Measurements from ENCODE around the gene MACROD2.

MACROD2 gene

DNA sequence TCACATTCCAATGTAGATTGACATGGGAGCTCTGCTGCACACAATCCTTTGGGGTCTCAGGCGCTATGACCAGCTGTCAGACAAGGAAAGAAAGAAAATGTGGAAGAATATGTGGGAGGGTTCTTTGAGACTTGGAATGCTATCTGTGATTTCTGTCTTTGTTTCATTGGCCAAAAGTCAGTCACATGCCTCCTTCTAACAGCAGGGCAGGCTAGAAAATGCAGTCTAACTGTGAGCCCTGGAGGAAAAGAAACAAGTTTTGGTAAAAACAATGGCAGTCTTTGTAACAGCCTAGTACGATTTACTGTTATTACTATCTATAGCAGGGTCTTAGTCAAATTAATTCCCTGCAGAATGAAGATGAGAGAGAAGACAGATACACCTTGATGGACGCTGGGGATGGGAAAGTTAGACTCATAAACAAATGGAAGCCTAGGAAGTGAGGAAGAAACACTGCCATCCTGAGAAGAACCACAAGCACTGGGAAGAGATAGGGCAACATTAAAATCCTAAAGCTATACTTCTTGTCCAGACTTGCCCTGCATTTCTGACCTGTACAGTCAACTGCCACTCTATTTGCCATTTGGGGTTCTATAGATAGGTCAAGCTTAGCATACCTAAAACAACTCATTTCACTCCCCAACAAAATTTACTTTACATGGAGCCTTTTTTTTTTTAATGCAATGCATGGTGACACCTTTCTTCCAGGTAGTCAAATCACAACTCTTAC is 1744.9 kb downstream of the MACROD2 start:
- H3K4me3 ChIP-seq (ENCODE audit: low read depth, low read length) = no peak overlapping the region
- TF ChIP-seq, protein P1, sequence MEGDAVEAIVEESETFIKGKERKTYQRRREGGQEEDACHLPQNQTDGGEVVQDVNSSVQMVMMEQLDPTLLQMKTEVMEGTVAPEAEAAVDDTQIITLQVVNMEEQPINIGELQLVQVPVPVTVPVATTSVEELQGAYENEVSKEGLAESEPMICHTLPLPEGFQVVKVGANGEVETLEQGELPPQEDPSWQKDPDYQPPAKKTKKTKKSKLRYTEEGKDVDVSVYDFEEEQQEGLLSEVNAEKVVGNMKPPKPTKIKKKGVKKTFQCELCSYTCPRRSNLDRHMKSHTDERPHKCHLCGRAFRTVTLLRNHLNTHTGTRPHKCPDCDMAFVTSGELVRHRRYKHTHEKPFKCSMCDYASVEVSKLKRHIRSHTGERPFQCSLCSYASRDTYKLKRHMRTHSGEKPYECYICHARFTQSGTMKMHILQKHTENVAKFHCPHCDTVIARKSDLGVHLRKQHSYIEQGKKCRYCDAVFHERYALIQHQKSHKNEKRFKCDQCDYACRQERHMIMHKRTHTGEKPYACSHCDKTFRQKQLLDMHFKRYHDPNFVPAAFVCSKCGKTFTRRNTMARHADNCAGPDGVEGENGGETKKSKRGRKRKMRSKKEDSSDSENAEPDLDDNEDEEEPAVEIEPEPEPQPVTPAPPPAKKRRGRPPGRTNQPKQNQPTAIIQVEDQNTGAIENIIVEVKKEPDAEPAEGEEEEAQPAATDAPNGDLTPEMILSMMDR (IDR thresholded peaks at IDR 0.05; ENCODE audit: insufficient read depth, low read depth, low read length, missing control alignments) = no peak

DNA sequence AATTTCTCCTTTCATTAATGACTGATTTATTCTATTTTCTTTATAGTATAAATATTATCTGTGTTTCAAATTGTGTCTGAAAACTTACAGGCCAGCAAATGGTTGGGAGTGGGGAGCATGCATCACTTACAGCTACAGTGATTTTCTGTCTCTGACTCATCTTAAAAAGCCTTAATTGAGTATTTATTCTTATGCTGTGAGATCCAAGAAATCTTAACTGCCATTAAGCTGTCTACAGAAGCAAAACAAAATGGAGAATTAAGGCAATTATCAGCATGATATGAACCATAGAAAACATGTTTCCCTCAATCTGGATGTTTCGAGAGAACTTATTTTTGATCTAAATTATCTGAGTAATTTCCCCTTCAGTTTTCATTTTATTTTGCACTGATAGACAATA is 1746.8 kb downstream of the MACROD2 start:
- TF ChIP-seq, protein P1 (IDR thresholded peaks at IDR 0.05; ENCODE audit: insufficient read depth, low read depth, low read length, missing control alignments) = no peak
- H3K4me3 ChIP-seq (ENCODE audit: low read depth, low read length) = no peak overlapping the region
- no peak for DNase-seq (ENCODE audit: low read depth)

More for the DNA sequence above, 1744.9 kb downstream of the MACROD2 start:
- no peak for DNase-seq (ENCODE audit: low read depth)

DNA sequence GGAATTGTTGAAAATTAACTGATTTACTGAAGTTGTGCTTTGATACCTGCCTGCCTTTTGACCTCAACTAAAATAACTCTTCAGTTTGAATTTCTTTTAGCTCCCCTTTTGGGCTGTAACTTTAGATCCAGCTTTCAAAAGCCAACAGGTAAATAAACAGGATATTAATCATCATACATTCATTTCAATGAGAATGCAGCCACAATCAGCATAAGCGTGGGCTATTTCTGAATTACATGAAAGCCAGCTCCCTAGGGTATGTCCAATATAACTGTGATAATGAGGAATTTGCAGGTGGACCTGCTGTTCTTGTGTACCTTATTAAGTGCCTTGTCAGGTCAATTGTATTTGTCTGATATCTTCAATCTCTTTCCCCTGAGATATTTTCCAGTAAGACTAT is 1747.3 kb downstream of the MACROD2 start:
- DNase-seq (ENCODE audit: low read depth) = no peak
- no peak overlapping the region for H3K4me3 ChIP-seq (ENCODE audit: low read depth, low read length)
- TF ChIP-seq, protein P1 (IDR thresholded peaks at IDR 0.05; ENCODE audit: insufficient read depth, low read depth, low read length, missing control alignments) = no peak

- H3K4me3 ChIP-seq (ENCODE audit: low read depth, low read length) = no peak overlapping the region
- TF ChIP-seq, protein P1 (IDR thresholded peaks at IDR 0.05; ENCODE audit: insufficient read depth, low read depth, low read length, missing control alignments) = no peak
- no peak for DNase-seq (ENCODE audit: low read depth)
Measured at GRCh38 chr20:15756002-15756753, 1760.9 kb downstream of the MACROD2 start.

DNA sequence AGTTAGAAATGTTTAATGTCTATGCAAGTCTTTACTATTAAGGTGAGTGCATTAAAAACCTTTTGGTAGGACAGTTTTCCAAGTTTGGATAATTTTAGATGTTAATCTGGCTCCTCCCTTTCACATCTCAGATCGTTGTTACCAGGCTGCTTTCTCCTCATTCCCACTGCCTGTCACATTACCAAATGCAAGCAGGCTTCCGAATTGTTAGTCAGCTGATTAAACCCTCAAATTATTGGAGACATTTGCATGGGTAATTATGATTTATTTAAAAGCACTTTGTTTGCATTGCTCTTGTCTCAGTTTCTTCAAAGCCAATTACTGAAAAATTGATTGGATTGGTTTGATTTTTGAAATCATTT is 1761.4 kb downstream of the MACROD2 start:
- no peak for DNase-seq (ENCODE audit: low read depth)
- no peak overlapping the region for H3K4me3 ChIP-seq (ENCODE audit: low read depth, low read length)
- TF ChIP-seq, protein P1 (IDR thresholded peaks at IDR 0.05; ENCODE audit: insufficient read depth, low read depth, low read length, missing control alignments) = no peak

- TF ChIP-seq, protein P1 (IDR thresholded peaks at IDR 0.05; ENCODE audit: insufficient read depth, low read depth, low read length, missing control alignments) = no peak
- no peak overlapping the region for H3K4me3 ChIP-seq (ENCODE audit: low read depth, low read length)
- DNase-seq (ENCODE audit: low read depth) = no peak
Measured at GRCh38 chr20:15759594-15759993, 1764.3 kb downstream of the MACROD2 start.
